RWPE1 (cell line): ENCODE results near the gene GPSM1.
A peak's percentile ranks its signal among the peaks of the same experiment; 100 is the strongest.

Experiments
- CTCF ChIA-PET: fragments of 350-600 bp; sonication (Branson Sonifier 250); formaldehyde crosslinking; extraction: SDS; loops from one replicate; lab custom pipeline; 2021; lab: Yijun Ruan, JAX
- POLR2A ChIA-PET: fragments of 400-600 bp; formaldehyde crosslinking; extraction: SDS; loops from one replicate; lab custom pipeline; 2020; ENCODE audit warnings: antibody characterized with exemption; ENCODE audit not compliant: low non-redundant PET; lab: Yijun Ruan, JAX
- DNase-seq: peaks from one replicate; pipeline ENCODE4 v3.0.0; 2012; ENCODE audit warnings: low spot score
- H3K27ac ChIP-seq: fragments of 450-650 bp; 2 replicates; pipeline ENCODE4 v1.5.1; 2017
- CTCF ChIP-seq: fragments of 450-650 bp; conservative IDR thresholded peaks from 2 replicates; pipeline ENCODE4 v1.5.1; 2017; ENCODE audit warnings: low read depth, mild to moderate bottlenecking

Gene GPSM1

GRCh38 chr9:136322756-136323330 lies 4.5 kb upstream of the GPSM1 start:
- CTCF ChIA-PET = interaction anchor here (0.7 to 2.6 kb wide), 4 partner anchors 10 to 23 kb away, joined by 3 to 12 read pairs (median 8); no protein-coding TSS in a partner anchor
- POLR2A ChIA-PET = no interaction called here
- DNase-seq = no peak
- no peak overlapping the region; the same call in 1 of the 2 replicates for H3K27ac ChIP-seq
- no peak for TF ChIP-seq CTCF

- TF ChIP-seq CTCF = no peak
- DNase-seq = no peak
- peak overlapping the region; percentile 14 for H3K27ac ChIP-seq
- POLR2A ChIA-PET = no interaction called here
- CTCF ChIA-PET = interaction anchor here (0.6 to 2.6 kb wide), 7 partner anchors 10 to 308 kb away, joined by 3 to 12 read pairs (median 4); no protein-coding TSS in a partner anchor
Observed at GRCh38 chr9:136323371-136323789, 4.0 kb upstream of the GPSM1 start.

GRCh38 chr9:136324501-136325300 lies 2.6 kb upstream of the GPSM1 start:
- H3K27ac ChIP-seq = peak overlapping the region; percentile 30

GRCh38 chr9:136325358-136325757 lies 2.0 kb upstream of the GPSM1 start:
- no peak for TF ChIP-seq CTCF
- H3K27ac ChIP-seq = peak overlapping the region; percentile 30
- ChIA-PET POLR2A (no interaction called here), CTCF (interaction anchor here (0.6 to 1.9 kb wide), 7 partner anchors 8 to 272 kb away, joined by 3 to 6 read pairs (median 4); partner anchors contain the start of gene DNLZ)
- no peak for DNase-seq

More at GRCh38 chr9:136324501-136325300, 2.6 kb upstream of the GPSM1 start:
- no peak for DNase-seq
- ChIA-PET POLR2A (no interaction called here), CTCF (interaction anchor here (0.5 to 2.6 kb wide), 7 partner anchors 13 to 307 kb away, joined by 3 to 11 read pairs (median 3); no protein-coding TSS in a partner anchor)
- no peak for TF ChIP-seq CTCF

- CTCF ChIA-PET = interaction anchor here (0.6 to 1.3 kb wide), 8 partner anchors 9 to 271 kb away, joined by 3 to 5 read pairs (median 4); partner anchors contain the start of gene DNLZ
- peak overlapping the region; percentile 30 for H3K27ac ChIP-seq
- TF ChIP-seq CTCF = no peak
- no peak for DNase-seq
- POLR2A ChIA-PET = no interaction called here
Observed at GRCh38 chr9:136326061-136326760, 1.1 kb upstream of the GPSM1 start.
